ENCODE results near the gene SEMA3F. TPM values are rescaled to one million over a fixed set of nuclear protein-coding genes. Genes with fewer than 3 reads are reported as not detected.
A peak's percentile ranks its signal among the peaks of the same experiment; 100 is the strongest.

Gene SEMA3F
- total RNA-seq = 43.3 TPM

- peak; percentile 84 for DNase-seq
Observed at GRCh38 chr3:50154840-50155490, at the start of gene SEMA3F. SEMA3F (plus strand) TSS chr3:50155324; CDS start chr3:50159623, 4,299 bp downstream.

- no peak for DNase-seq
Observed at GRCh38 chr3:50111757-50112156, 43.4 kb upstream of the SEMA3F start.

GRCh38 chr3:50112462-50112861 lies 42.7 kb upstream of the SEMA3F start:
- DNase-seq = no peak

GRCh38 chr3:50117120-50117519 lies 38.0 kb upstream of the SEMA3F start:
- DNase-seq = no peak

GRCh38 chr3:50118237-50118636 lies 36.9 kb upstream of the SEMA3F start:
- no peak for DNase-seq

GRCh38 chr3:50119786-50120185 lies 35.3 kb upstream of the SEMA3F start:
- DNase-seq = no peak

- no peak for DNase-seq
Observed at GRCh38 chr3:50120364-50121071, 34.6 kb upstream of the SEMA3F start.

- DNase-seq = peak; percentile 91
Observed at GRCh38 chr3:50121072-50122032, 33.8 kb upstream of the SEMA3F start.

GRCh38 chr3:50122071-50122470 lies 33.1 kb upstream of the SEMA3F start:
- DNase-seq = no peak

- DNase-seq = no peak
Observed at GRCh38 chr3:50122661-50123391, 32.3 kb upstream of the SEMA3F start.

GRCh38 chr3:50123394-50124051 lies 31.6 kb upstream of the SEMA3F start:
- no peak for DNase-seq

- DNase-seq = no peak
Observed at GRCh38 chr3:50124052-50124799, 30.9 kb upstream of the SEMA3F start.

GRCh38 chr3:50124800-50125178 lies 30.3 kb upstream of the SEMA3F start:
- peak; percentile 60 for DNase-seq

GRCh38 chr3:50125541-50126286 lies 29.4 kb upstream of the SEMA3F start:
- no peak for DNase-seq

GRCh38 chr3:50126287-50127211 lies 28.6 kb upstream of the SEMA3F start:
- DNase-seq = no peak

GRCh38 chr3:50127251-50127691 lies 27.9 kb upstream of the SEMA3F start:
- DNase-seq = no peak

GRCh38 chr3:50128001-50128400 lies 27.1 kb upstream of the SEMA3F start:
- DNase-seq = no peak

- no peak for DNase-seq
Observed at GRCh38 chr3:50130436-50130835, 24.7 kb upstream of the SEMA3F start.

Measured in tongue (tissue), 2 donors.